ENCODE data around the gene GPC5.

- TF ChIP-seq ZNF740 (CRISPR knock-in tag; IDR thresholded peaks at IDR 0.05) (no peak), FOXA1 (IDR thresholded peaks at IDR 0.05) (no peak), FOXA1 (CRISPR knock-in tag; IDR thresholded peaks at IDR 0.05) (no peak), RNF2 (conservative IDR thresholded peaks at IDR 0.05; ENCODE audit: low read depth) (no peak), ZNF235 (CRISPR knock-in tag; IDR thresholded peaks at IDR 0.05; ENCODE audit: borderline replicate concordance) (no peak), CCAR2 (optimal IDR thresholded peaks at IDR 0.05; ENCODE audit: low read depth, low read length) (no peak), GABPB1 (CRISPR knock-in tag; IDR thresholded peaks at IDR 0.05) (no peak), KDM4B (CRISPR knock-in tag; IDR thresholded peaks at IDR 0.05) (no peak), JUND (CRISPR knock-in tag; IDR thresholded peaks at IDR 0.05) (no peak), CTCF (CRISPR knock-in tag; IDR thresholded peaks at IDR 0.05) (no peak), ZNF574 (CRISPR knock-in tag; IDR thresholded peaks at IDR 0.05) (no peak)
- TF ChIP-seq, protein P1, sequence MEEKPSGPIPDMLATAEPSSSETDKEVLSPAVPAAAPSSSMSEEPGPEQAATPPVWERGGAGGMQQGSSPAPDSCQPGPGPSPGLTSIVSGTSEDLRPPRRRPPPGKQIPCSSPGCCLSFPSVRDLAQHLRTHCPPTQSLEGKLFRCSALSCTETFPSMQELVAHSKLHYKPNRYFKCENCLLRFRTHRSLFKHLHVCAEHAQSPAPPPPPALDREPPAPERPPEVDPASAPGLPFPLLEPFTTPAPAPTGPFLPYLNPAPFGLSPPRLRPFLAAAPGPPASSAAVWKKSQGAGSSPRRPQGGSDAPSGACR (CRISPR knock-in tag; IDR thresholded peaks at IDR 0.05): no peak
- TF ChIP-seq, protein P2, sequence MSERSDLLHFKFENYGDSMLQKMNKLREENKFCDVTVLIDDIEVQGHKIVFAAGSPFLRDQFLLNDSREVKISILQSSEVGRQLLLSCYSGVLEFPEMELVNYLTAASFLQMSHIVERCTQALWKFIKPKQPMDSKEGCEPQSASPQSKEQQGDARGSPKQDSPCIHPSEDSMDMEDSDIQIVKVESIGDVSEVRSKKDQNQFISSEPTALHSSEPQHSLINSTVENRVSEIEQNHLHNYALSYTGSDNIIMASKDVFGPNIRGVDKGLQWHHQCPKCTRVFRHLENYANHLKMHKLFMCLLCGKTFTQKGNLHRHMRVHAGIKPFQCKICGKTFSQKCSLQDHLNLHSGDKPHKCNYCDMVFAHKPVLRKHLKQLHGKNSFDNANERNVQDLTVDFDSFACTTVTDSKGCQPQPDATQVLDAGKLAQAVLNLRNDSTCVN (CRISPR knock-in tag; IDR thresholded peaks at IDR 0.05; ENCODE audit: borderline replicate concordance): no peak
These were observed 1405.9 kb downstream of the GPC5 start for GRCh38 chr13:92804346-92804745.

All from HepG2 (cell line).